GM19324 (cell line): Measurements from ENCODE around the gene CNTLN.
"Not testable (repeated sequence)": the region's sequence is repeated elsewhere in the genome, so short reads cannot be mapped to it uniquely, and the experiment has no call there.

ENCODE experiments used
- ATAC-seq: cut with Tn5 transposase; IDR thresholded peaks from one replicate; pipeline ENCODE4 v1.9.1; 2021; ENCODE audit warnings: mild to moderate bottlenecking, moderate library complexity; ENCODE audit not compliant: unreplicated experiment, low FRiP score

Gene CNTLN

GRCh38 chr9:17291766-17292165 is 156.9 kb downstream of the CNTLN start:
- no peak for ATAC-seq

- no peak for ATAC-seq
Measured at GRCh38 chr9:17293685-17294084, 158.8 kb downstream of the CNTLN start.

- no peak for ATAC-seq
Measured at GRCh38 chr9:17294822-17295624, 160.2 kb downstream of the CNTLN start.

- ATAC-seq: no peak
Measured at GRCh38 chr9:17315341-17315740, 180.5 kb downstream of the CNTLN start.

- ATAC-seq: no peak
Measured at GRCh38 chr9:17318821-17319320, 184.0 kb downstream of the CNTLN start.

- ATAC-seq: no peak
Measured at GRCh38 chr9:17319864-17320263, 185.0 kb downstream of the CNTLN start.

- ATAC-seq: no peak
Measured at GRCh38 chr9:17322882-17323864, 188.3 kb downstream of the CNTLN start.

GRCh38 chr9:17328331-17328730 is 193.5 kb downstream of the CNTLN start:
- ATAC-seq: no peak

- ATAC-seq: no peak
Measured at GRCh38 chr9:17330097-17330496, 195.3 kb downstream of the CNTLN start.

- no peak for ATAC-seq
Measured at GRCh38 chr9:17332115-17332514, 197.3 kb downstream of the CNTLN start.

- no peak for ATAC-seq
Measured at GRCh38 chr9:17339156-17339555, 204.3 kb downstream of the CNTLN start.

GRCh38 chr9:17342696-17343095 is 207.9 kb downstream of the CNTLN start:
- ATAC-seq: no peak

GRCh38 chr9:17349831-17350230 is 215.0 kb downstream of the CNTLN start:
- no peak for ATAC-seq

- not testable (repeated sequence) for ATAC-seq
Measured at GRCh38 chr9:17354006-17354405, 219.2 kb downstream of the CNTLN start.

GRCh38 chr9:17361378-17361777 is 226.5 kb downstream of the CNTLN start:
- ATAC-seq: no peak

- no peak for ATAC-seq
Measured at GRCh38 chr9:17367035-17367434, 232.2 kb downstream of the CNTLN start.

GRCh38 chr9:17380126-17380861 is 245.5 kb downstream of the CNTLN start:
- ATAC-seq: no peak

GRCh38 chr9:17387565-17387964 is 252.7 kb downstream of the CNTLN start:
- ATAC-seq: no peak

GRCh38 chr9:17389026-17389425 is 254.2 kb downstream of the CNTLN start:
- ATAC-seq: no peak

- ATAC-seq: no peak
Measured at GRCh38 chr9:17394881-17395510, 260.2 kb downstream of the CNTLN start.
